IPS-18a (cell line): Measurements from ENCODE around the gene FOXO6.

ENCODE experiments used
- H3K27ac ChIP-seq: one replicate; pipeline ENCODE4 v1.5.1; 2013; ENCODE audit warnings: low read length
- H3K27me3 ChIP-seq: one replicate; pipeline ENCODE4 v1.6.1; 2013; ENCODE audit warnings: mild to moderate bottlenecking, low read length; ENCODE audit not compliant: control insufficient read depth, insufficient read depth
- H3K36me3 ChIP-seq: one replicate; pipeline ENCODE4 v1.6.1; 2013; ENCODE audit warnings: low read depth, low read length; ENCODE audit not compliant: control insufficient read depth
- H3K4me1 ChIP-seq: one replicate; pipeline ENCODE4 v1.6.1; 2013; ENCODE audit warnings: low read depth, low read length; ENCODE audit not compliant: control insufficient read depth
- H3K4me3 ChIP-seq: one replicate; pipeline ENCODE4 v1.5.1; 2013; ENCODE audit warnings: low read length
- H3K9ac ChIP-seq: one replicate; pipeline ENCODE4 v1.6.1; 2013; ENCODE audit warnings: mild to moderate bottlenecking, low read length, moderate library complexity
- H3K9me3 ChIP-seq: one replicate; pipeline ENCODE4 v1.6.1; 2013; ENCODE audit warnings: low read depth, low read length; ENCODE audit not compliant: control insufficient read depth

Gene FOXO6

DNA sequence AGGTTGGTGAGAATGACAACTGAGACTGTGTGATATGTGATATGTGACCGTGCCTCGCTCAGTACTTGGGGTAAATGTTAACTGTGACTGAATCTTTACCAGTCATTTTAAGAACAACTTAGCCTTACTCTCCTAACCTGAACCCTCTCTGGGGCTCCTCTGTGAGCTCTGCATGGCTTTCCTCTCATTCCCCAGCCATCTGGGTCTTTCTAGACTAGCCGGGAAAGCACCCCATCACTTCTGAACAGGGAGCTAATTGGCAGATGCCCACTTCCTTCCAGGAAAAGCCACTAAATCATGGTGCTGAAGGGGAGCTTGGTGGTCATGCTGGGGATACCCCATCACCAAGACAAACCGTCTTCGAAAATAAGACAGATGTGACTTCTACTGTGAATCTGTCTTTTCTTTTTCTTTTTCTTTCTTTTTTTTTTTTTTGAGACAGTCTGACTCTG, 16.5 kb upstream of the FOXO6 start:
- Histone ChIP-seq H3K9me3 (no peaks in the 10 kb centered on the region), H3K9ac (no peak overlapping the region), H3K27ac (no peak overlapping the region), H3K36me3 (no peaks in the 10 kb centered on the region), H3K4me3 (no peak overlapping the region), H3K27me3 (no peaks in the 10 kb centered on the region), H3K4me1 (no peaks in the 10 kb centered on the region)

GRCh38 chr1:41345434-41346075, 15.7 kb upstream of the FOXO6 start:
- no peak overlapping the region for H3K4me3 ChIP-seq
- no peak overlapping the region for H3K27ac ChIP-seq
- H3K9me3 ChIP-seq = no peaks in the 10 kb centered on the region
- H3K9ac ChIP-seq = no peak overlapping the region
- no peaks in the 10 kb centered on the region for H3K36me3 ChIP-seq
- no peaks in the 10 kb centered on the region for H3K4me1 ChIP-seq
- no peaks in the 10 kb centered on the region for H3K27me3 ChIP-seq

GRCh38 chr1:41347276-41347675, 14.0 kb upstream of the FOXO6 start:
- Histone ChIP-seq H3K27ac (no peak overlapping the region), H3K36me3 (no peaks in the 10 kb centered on the region), H3K9ac (no peak overlapping the region), H3K9me3 (no peaks in the 10 kb centered on the region), H3K4me1 (no peaks in the 10 kb centered on the region), H3K4me3 (no peak overlapping the region), H3K27me3 (no peaks in the 10 kb centered on the region)

GRCh38 chr1:41348394-41348793, 12.8 kb upstream of the FOXO6 start:
- H3K4me3 ChIP-seq = no peak overlapping the region
- no peaks in the 10 kb centered on the region for H3K9me3 ChIP-seq
- H3K27ac ChIP-seq = no peak overlapping the region
- no peaks in the 10 kb centered on the region for H3K4me1 ChIP-seq
- H3K27me3 ChIP-seq = no peaks in the 10 kb centered on the region
- H3K9ac ChIP-seq = no peak overlapping the region
- no peaks in the 10 kb centered on the region for H3K36me3 ChIP-seq

DNA sequence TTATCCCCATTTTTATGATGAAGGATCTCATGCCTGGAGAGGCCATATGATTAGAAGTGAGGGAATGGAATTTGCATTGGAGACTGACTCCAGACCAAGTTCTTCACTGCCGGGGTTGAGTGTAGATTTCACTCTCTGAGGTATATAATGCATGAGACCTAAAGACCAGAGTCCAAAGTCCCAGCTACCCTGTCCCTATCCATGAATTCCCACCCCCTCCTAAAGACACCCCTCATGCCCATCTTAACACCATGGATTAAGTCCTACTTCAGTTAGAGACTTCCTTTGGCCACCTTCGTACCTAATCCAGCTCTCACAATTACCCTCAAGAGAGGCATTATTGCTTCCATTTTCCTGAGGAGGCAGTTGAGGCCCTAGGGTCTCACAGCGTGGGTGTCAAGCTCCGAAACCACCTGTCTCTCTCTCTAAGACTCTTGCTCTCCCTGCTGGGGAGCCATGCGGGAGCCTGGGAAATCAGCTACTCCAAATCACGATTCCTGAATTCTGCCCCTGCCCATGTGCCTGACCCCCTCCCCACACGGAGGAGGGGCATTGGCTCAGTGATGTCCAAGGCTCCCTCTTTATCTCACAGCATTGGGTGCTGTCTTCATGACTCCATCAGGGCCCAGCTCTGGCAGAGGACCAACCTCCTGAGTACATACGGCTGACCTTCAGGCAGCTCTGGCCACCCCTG, 11.7 kb upstream of the FOXO6 start:
- Histone ChIP-seq H3K9me3 (no peaks in the 10 kb centered on the region), H3K4me1 (no peaks in the 10 kb centered on the region), H3K9ac (no peak overlapping the region), H3K27me3 (no peaks in the 10 kb centered on the region), H3K27ac (no peak overlapping the region), H3K4me3 (no peak overlapping the region), H3K36me3 (no peaks in the 10 kb centered on the region)

- Histone ChIP-seq H3K4me1 (no peaks in the 10 kb centered on the region), H3K9ac (no peak overlapping the region), H3K4me3 (no peak overlapping the region), H3K27me3 (no peaks in the 10 kb centered on the region), H3K36me3 (no peaks in the 10 kb centered on the region), H3K9me3 (no peaks in the 10 kb centered on the region), H3K27ac (no peak overlapping the region)
Observed at GRCh38 chr1:41350055-41350378, 11.2 kb upstream of the FOXO6 start.

GRCh38 chr1:41351262-41352151, 9.7 kb upstream of the FOXO6 start:
- Histone ChIP-seq H3K4me1 (no peaks in the 10 kb centered on the region), H3K27me3 (no peaks in the 10 kb centered on the region), H3K9me3 (no peaks in the 10 kb centered on the region), H3K27ac (no peak overlapping the region), H3K9ac (no peak overlapping the region), H3K36me3 (no peaks in the 10 kb centered on the region), H3K4me3 (no peak overlapping the region)

DNA sequence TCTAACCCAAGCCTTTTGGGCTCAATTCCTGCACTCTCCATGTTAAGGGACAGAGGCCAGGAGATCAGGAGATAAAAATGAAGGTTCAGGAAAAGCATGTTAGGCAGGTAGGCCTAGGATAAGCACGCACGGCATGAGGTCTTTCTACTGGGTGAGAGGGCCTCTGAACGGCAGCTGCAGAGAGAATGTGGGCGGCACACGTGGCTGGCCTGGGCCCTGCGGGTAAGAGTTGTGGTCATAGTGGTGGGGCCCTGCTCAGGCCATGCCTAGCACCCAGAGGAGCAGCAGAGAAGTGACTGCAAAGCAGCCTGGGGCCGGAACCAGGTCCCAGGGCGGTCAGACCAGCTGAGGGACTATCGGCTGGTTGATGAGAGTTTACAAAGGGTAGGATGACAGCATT, 7.5 kb upstream of the FOXO6 start:
- H3K4me3 ChIP-seq = no peak overlapping the region
- no peaks in the 10 kb centered on the region for H3K36me3 ChIP-seq
- H3K9me3 ChIP-seq = no peaks in the 10 kb centered on the region
- H3K27ac ChIP-seq = no peak overlapping the region
- H3K4me1 ChIP-seq = peaks cover 6% of the 10 kb centered on the region
- no peaks in the 10 kb centered on the region for H3K27me3 ChIP-seq
- no peak overlapping the region for H3K9ac ChIP-seq

DNA sequence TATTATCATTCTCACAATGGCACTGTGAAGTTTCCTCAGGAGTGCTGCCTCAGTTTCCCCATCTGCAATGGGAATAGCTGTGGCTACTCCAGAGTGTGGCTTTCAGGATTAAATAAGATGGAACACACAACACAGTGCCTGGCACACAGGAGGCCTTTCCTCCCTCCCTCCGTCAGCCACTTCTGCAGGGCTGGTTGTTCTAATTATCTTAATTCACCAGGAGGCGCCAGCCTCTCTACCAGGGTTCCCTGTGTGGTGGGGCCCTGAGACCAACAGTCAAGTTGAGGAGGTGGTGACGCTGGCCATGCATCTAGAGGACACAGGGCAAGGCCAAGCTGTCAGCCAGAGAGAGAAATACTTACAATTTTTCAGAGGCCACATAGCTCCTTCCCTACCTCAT, 6.3 kb upstream of the FOXO6 start:
- Histone ChIP-seq H3K27me3 (peaks cover 2% of the 10 kb centered on the region), H3K4me3 (no peak overlapping the region), H3K9ac (no peak overlapping the region), H3K9me3 (no peaks in the 10 kb centered on the region), H3K36me3 (no peaks in the 10 kb centered on the region), H3K27ac (no peak overlapping the region), H3K4me1 (peaks cover 6% of the 10 kb centered on the region)

GRCh38 chr1:41355356-41355755, 5.9 kb upstream of the FOXO6 start:
- H3K27me3 ChIP-seq = peaks cover 6% of the 10 kb centered on the region
- no peak overlapping the region for H3K27ac ChIP-seq
- no peaks in the 10 kb centered on the region for H3K36me3 ChIP-seq
- H3K4me3 ChIP-seq = no peak overlapping the region
- no peaks in the 10 kb centered on the region for H3K9me3 ChIP-seq
- H3K9ac ChIP-seq = no peak overlapping the region
- H3K4me1 ChIP-seq = peaks cover 8% of the 10 kb centered on the region

- Histone ChIP-seq H3K4me1 (peaks cover 12% of the 10 kb centered on the region), H3K4me3 (no peak overlapping the region), H3K36me3 (no peaks in the 10 kb centered on the region), H3K27me3 (peaks cover 10% of the 10 kb centered on the region), H3K9ac (no peak overlapping the region), H3K9me3 (no peaks in the 10 kb centered on the region), H3K27ac (no peak overlapping the region)
Observed at GRCh38 chr1:41355761-41356160, 5.5 kb upstream of the FOXO6 start.
